Mucosa of rectum (tissue), 2 donors: ENCODE data around the gene MAGOH.
"Not testable (repeated sequence)": the region's sequence is repeated elsewhere in the genome, so short reads cannot be mapped to it uniquely, and the experiment has no call there.

ENCODE experiments used
- H3K27ac ChIP-seq, 2 donors: one replicate each; pipeline ENCODE4 v1.7.0; 2013; ENCODE audit warnings: inconsistent platforms in 2 of 2, low read depth in 2 of 2, low read length in 2 of 2
- H3K27me3 ChIP-seq, 2 donors: one replicate each; pipeline ENCODE4 v1.7.0; 2013; ENCODE audit warnings: low read length in 2 of 2; ENCODE audit not compliant: control insufficient read depth in 2 of 2, insufficient read depth in 2 of 2
- H3K36me3 ChIP-seq, 2 donors: one replicate each; pipeline ENCODE4 v1.7.0; 2013; ENCODE audit warnings: low read length in 2 of 2; ENCODE audit not compliant: control insufficient read depth in 2 of 2, insufficient read depth in 2 of 2
- H3K4me1 ChIP-seq, 2 donors: one replicate each; pipeline ENCODE4 v1.7.0; 2013; ENCODE audit warnings: low read length in 2 of 2, mild to moderate bottlenecking in 1 of 2; ENCODE audit not compliant: control insufficient read depth in 2 of 2, insufficient read depth in 2 of 2
- H3K4me3 ChIP-seq, 2 donors: one replicate each; pipeline ENCODE4 v1.7.0; 2013; ENCODE audit warnings: low read length in 2 of 2
- H3K9ac ChIP-seq, 2 donors: one replicate each; pipeline ENCODE4 v1.7.0; 2013; ENCODE audit warnings: low read length in 2 of 2, low read depth in 1 of 2, mild to moderate bottlenecking in 1 of 2
- H3K9me3 ChIP-seq, 2 donors: one replicate each; pipeline ENCODE4 v1.7.0; 2013; ENCODE audit warnings: low read length in 2 of 2; ENCODE audit not compliant: control insufficient read depth in 2 of 2
- donor health status: healthy.
- donor health status: Normal muscosa, but diverticular disease.

The MAGOH gene

GRCh38 chr1:53190210-53190611 lies 48.1 kb downstream of the MAGOH start:
- no peaks in the 10 kb centered on the region for H3K36me3 ChIP-seq
- H3K9me3 ChIP-seq = no peaks in the 10 kb centered on the region
- H3K4me1 ChIP-seq = peaks cover 4 to 11% of the 10 kb centered on the region in 2 donors
- H3K4me3 ChIP-seq = no peak overlapping the region
- no peak overlapping the region for H3K27ac ChIP-seq
- no peaks in the 10 kb centered on the region for H3K27me3 ChIP-seq
- no peak overlapping the region for H3K9ac ChIP-seq

GRCh38 chr1:53189061-53189460 lies 49.3 kb downstream of the MAGOH start:
- Histone ChIP-seq H3K4me1 (peaks cover 4 to 22% of the 10 kb centered on the region in 2 donors), H3K36me3 (no peaks in the 10 kb centered on the region), H3K9ac (no peak overlapping the region), H3K27me3 (no peaks in the 10 kb centered on the region), H3K4me3 (no peak overlapping the region), H3K27ac (no peak overlapping the region), H3K9me3 (no peaks in the 10 kb centered on the region)

GRCh38 chr1:53188099-53188498 lies 50.2 kb downstream of the MAGOH start:
- Histone ChIP-seq H3K9me3 (no peaks in the 10 kb centered on the region), H3K4me3 (no peak overlapping the region), H3K27ac (no peak overlapping the region), H3K36me3 (no peaks in the 10 kb centered on the region), H3K27me3 (no peaks in the 10 kb centered on the region), H3K9ac (no peak overlapping the region), H3K4me1 (peaks cover 4 to 31% of the 10 kb centered on the region in 2 donors)

- Histone ChIP-seq H3K9ac (no peak overlapping the region), H3K27ac (no peak overlapping the region), H3K4me1 (peaks cover 9 to 38% of the 10 kb centered on the region in 2 donors), H3K4me3 (no peak overlapping the region), H3K9me3 (no peaks in the 10 kb centered on the region), H3K36me3 (no peaks in the 10 kb centered on the region), H3K27me3 (no peaks in the 10 kb centered on the region)
These were observed 50.9 kb downstream of the MAGOH start for GRCh38 chr1:53187401-53187800.

GRCh38 chr1:53186533-53186932 lies 51.8 kb downstream of the MAGOH start:
- H3K4me3 ChIP-seq = no peak overlapping the region
- H3K36me3 ChIP-seq = no peaks in the 10 kb centered on the region
- no peaks in the 10 kb centered on the region for H3K27me3 ChIP-seq
- peak overlapping the region; percentile 10 to 60 for H3K27ac ChIP-seq
- no peak overlapping the region for H3K9ac ChIP-seq
- peaks cover 13 to 44% of the 10 kb centered on the region in 2 donors for H3K4me1 ChIP-seq
- no peaks in the 10 kb centered on the region for H3K9me3 ChIP-seq

GRCh38 chr1:53185955-53186297 lies 52.4 kb downstream of the MAGOH start:
- not testable (repeated sequence) for H3K27me3 ChIP-seq, H3K36me3 ChIP-seq, H3K9ac ChIP-seq, H3K4me3 ChIP-seq, H3K9me3 ChIP-seq
- Histone ChIP-seq H3K27ac (peak overlapping the region; percentile 10 to 60), H3K4me1 (peaks cover 13 to 44% of the 10 kb centered on the region in 2 donors)

GRCh38 chr1:53183095-53183990 lies 55.0 kb downstream of the MAGOH start:
- Histone ChIP-seq H3K27ac (peak overlapping the region; percentile 79 to 93), H3K36me3 (no peaks in the 10 kb centered on the region), H3K4me1 (peaks cover 13 to 44% of the 10 kb centered on the region in 2 donors), H3K9me3 (no peaks in the 10 kb centered on the region), H3K4me3 (peak overlapping the region; percentile 28 to 50), H3K27me3 (no peaks in the 10 kb centered on the region), H3K9ac (peak overlapping the region in 1 of 2 donors; percentile 62)

- Histone ChIP-seq H3K9me3 (no peaks in the 10 kb centered on the region), H3K27me3 (no peaks in the 10 kb centered on the region), H3K9ac (peak overlapping the region in 1 of 2 donors; percentile 35), H3K27ac (peak overlapping the region; percentile 79 to 93), H3K4me3 (peak overlapping the region; percentile 4 to 28), H3K4me1 (peaks cover 13 to 44% of the 10 kb centered on the region in 2 donors), H3K36me3 (no peaks in the 10 kb centered on the region)
These were observed 55.6 kb downstream of the MAGOH start for GRCh38 chr1:53182716-53183094.

GRCh38 chr1:53182111-53182593 lies 56.2 kb downstream of the MAGOH start:
- Histone ChIP-seq H3K27me3 (no peaks in the 10 kb centered on the region), H3K9me3 (no peaks in the 10 kb centered on the region), H3K9ac (no peak overlapping the region), H3K4me3 (no peak overlapping the region), H3K27ac (peak overlapping the region; percentile 79 to 93), H3K4me1 (peaks cover 13 to 44% of the 10 kb centered on the region in 2 donors), H3K36me3 (no peaks in the 10 kb centered on the region)

- Histone ChIP-seq H3K36me3 (no peaks in the 10 kb centered on the region), H3K4me1 (peaks cover 13 to 46% of the 10 kb centered on the region in 2 donors), H3K27me3 (no peaks in the 10 kb centered on the region), H3K9ac (no peak overlapping the region), H3K9me3 (no peaks in the 10 kb centered on the region), H3K4me3 (no peak overlapping the region), H3K27ac (no peak overlapping the region)
These were observed 57.4 kb downstream of the MAGOH start for GRCh38 chr1:53180951-53181350.
